ENCODE data around the gene ASCC3. TPM values are rescaled to one million over a fixed set of nuclear protein-coding genes. Genes with fewer than 3 reads are reported as not detected.

Gene ASCC3
- polyA plus RNA-seq, 1 donor, result 13.6 TPM

DNA sequence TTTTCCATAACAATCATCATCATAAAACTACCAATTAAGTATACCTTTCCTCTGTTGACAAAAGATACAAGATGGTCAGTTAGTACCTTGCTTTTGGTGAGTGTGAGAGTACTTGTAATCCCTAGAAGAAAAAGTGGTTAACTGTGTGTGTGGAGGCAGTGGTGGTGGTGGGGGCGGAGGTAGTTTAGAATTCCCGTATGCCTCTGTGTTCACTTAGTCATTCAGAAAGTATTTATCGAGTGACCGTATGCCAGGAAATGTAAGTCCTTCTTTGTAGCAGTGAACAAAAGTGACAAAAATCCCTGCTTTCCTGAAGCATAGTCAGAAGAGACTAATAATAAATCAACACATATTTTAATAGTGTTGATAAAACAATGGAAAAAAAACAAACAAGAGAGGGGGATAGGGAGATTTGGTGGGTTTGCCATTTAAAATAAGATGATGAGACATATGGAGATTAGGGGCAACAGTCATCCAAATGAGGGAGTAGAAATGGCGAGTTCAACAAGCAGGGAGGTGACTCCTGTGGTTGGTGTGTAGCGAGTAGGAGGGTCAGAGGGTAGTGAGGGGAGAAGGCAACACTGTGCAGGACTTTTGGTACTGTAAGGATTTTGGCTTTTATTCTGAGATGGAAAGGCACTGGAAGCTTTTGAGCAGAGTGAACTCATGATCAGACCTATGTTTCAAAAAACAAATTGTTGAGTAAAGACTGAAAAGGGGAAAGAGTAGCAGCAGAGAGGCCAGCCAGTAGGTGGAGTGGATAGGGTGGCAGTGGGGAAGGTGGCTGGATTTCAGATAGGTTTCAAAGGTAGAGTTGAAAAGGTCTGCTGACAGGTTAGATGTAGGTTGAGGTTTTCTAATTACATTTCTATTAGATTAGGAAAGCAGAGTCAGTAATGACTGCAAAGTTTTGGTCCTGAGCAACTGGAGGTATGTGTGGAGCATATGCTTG lies 376.1 kb downstream of the ASCC3 start:
- peak; percentile 17 for DNase-seq (ENCODE audit: low read depth)

DNA sequence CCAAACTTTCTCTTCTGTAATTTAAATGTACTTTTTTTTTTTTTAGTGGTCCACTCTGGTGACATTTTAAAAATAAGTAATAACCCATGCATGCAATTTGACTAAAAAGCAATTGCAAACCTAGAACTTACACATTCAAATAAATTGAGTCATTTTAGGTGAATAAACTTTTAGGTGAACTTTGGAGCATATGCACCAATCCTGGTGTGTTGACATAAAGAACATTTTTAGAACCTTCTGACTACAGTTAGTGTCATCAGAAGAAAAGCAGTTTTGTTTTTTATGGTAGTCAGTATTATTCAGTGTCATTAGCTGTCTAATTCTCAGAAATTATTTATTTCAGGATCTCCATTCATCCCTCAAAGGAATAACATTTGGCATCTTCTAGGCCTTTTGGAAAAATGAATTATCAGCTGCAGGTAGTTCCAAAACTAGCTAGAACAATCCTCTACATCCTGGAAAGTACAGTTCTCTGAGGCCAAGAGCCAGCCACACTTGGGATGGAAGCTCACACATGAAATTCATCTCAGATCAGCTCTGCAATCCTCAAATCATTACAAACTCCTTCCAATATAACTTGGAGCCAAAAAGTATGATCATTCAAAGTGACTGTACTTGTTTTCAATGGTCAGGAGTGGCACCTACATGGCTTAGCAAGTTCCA lies 378.0 kb downstream of the ASCC3 start:
- no peak for DNase-seq (ENCODE audit: low read depth)

DNA sequence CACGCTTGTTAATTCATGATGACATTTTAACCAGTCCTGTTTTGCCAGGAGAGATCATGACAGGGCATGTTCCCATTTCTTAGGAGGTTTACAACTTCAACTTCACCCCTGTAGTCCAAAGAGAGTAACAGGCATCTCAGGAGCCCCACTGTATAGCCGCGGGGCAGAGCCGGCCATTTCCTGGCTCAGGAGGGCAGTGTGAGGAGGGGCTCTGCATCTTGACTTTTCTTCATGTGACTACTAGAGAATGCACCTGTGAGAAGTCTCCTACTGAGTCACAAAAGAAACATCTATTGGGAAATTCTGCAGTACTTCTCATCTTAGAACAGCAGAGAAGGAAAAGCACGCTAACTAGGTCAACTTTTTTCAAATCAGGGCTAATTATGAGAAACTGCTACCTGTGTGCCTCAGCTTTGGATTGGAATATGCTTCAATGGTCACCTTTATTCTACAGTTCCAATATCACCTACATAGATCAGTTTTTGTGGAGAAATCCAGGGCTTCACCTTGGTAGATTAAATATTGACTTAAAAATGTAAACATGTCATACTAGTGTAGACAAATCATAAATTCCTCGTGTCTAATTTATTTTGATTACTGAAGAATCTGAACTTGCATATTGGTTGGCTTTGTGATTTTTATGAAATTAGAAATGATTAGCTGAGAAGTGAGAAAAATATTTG lies 387.8 kb downstream of the ASCC3 start:
- DNase-seq (ENCODE audit: low read depth), result no peak

DNA sequence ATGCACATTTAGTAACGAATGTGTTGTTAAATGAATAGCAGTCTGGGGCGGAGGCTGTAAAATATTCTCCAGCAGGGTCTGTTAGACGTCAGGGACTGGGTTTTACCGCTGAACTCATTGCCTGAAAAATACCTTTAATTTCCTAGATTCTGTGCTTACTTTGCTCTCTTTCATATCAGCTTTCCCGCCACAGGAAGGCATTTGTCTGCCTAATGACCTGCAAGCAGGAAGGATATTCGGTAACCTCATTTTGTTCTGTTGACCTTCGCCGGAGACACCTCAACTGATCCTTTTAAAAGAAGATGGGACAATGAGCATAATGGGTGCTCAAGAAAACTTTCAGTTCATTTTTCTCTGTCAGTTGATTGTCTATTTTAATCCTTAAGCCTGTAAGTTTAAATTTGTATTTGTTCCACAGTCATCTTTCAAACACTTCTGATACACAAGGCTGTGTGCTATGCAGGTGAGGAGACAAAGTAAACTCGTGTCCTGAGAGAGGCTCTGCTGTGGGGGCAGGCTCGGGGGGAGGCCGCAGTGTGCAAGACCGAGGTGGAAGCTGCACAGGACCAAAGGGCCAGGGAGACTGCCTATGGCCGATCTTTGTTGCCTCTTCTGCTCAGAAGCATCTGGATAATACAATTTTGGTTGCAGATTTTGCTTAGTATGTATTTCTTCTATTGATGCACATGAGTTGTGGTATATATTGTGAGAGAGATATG lies 389.0 kb downstream of the ASCC3 start:
- no peak for DNase-seq (ENCODE audit: low read depth)

DNA sequence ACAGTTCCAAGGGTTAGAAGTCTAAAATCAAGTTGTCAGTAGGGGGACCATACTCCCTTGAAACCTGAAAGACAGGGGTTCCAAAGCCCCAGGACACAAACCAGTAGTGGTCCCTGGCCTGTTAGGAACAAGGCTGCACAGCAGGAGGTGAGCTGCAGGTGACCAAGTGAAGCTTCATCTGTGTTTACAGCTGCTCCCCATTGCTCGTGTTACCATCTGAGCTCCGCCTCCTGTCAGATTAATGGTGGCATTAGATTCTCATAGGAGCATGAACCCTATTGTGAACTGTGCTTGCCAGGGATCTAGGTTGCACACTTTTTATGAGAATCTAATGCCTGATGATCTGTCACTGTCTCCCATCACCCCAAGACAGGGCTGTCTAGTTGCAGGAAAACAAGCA lies 391.1 kb downstream of the ASCC3 start:
- no peak for DNase-seq (ENCODE audit: low read depth)

DNA sequence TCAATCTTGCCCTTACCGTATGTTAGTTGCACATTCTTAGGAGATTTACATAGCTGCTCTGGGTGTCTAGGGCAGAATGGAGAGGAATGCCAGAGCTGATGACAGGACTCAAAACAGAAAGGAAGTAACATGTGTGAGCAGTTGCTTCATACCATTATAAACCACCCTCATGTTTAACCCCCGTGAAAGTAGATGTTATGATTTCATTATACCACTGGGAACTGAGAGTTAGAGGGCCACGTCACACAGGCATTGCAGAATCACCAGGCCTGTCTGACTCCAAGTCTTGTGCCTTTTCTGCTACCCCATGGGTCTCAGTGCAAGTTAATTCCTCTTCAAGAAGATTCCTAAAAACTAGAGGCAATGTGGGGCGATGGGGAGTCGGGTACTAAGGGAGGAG lies 392.9 kb downstream of the ASCC3 start:
- no peak for DNase-seq (ENCODE audit: low read depth)

DNA sequence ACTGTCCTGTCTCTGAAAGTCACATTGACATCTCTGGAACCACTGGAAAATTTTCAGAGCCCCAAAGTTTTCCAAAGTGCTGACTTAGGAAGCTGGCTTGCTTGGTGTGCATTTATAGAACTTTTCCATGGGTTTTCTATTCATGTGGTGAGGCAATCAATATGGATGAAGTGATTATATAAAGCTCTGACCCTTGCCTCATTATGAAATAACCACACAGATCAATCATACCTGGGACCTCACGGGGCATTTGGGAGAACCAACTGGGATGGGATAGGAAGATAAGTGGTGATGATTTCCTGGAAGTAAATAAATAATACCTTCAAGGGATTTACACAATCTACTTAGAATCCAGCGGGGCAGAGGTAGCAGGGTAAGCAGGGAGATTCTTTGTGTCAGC lies 393.5 kb downstream of the ASCC3 start:
- no peak for DNase-seq (ENCODE audit: low read depth)

DNA sequence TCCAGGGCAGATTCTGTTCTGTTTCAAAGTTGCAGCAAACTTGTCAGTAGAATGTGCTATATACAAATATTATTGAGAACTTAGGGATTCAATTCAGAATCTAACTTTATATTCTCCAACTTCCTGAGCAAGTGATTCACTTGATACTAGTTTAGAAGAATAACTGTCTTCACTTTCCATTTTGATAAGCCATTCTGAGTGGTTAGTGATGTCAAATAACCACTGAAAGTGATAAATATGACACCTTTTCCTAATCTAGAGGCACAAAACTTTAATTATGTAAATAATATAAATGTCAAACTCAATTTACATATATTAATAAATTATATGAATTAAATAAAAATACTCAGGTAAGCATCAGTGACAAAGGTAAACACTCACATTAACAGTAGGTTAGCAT lies 395.9 kb downstream of the ASCC3 start:
- no peak for DNase-seq (ENCODE audit: low read depth)

DNA sequence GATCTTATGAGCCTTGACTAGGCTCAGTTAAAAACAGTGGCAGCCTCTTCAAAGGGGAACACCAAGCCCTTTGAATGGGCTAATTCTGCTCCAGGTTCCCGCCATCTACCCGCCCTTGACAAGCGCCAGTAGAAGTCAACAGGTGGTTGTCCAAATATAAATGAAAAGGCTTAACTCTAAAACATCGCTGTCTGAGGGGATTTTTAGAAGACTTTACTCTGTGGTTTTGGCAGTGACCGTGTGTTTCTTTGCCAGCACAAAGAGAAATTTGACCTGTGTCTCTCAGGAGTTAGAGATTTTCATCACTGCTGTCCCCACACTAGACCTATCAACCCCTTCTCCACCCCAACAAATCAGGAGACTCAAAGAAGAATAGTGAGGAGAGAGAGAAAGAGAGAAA lies 396.7 kb downstream of the ASCC3 start:
- no peak for DNase-seq (ENCODE audit: low read depth)

DNA sequence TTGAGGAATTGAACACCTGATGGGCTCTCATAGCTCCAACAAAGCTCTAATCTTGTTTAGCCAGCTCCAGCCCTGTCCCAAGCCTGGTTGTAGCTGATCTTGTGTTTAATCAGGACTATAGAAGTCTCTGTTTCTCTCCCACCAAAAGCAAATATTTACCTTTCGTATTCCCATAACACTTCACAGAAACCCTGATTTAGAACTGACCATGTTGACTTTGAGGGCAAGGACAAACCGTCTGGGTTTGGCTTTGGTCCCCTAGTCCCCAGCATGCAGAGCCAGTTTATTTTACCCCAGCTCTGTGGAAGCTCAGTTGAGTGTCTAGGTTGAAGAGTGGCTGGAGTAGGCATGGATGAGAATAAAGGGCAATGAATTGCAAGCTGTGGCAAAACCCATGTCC lies 398.4 kb downstream of the ASCC3 start:
- no peak for DNase-seq (ENCODE audit: low read depth)

DNA sequence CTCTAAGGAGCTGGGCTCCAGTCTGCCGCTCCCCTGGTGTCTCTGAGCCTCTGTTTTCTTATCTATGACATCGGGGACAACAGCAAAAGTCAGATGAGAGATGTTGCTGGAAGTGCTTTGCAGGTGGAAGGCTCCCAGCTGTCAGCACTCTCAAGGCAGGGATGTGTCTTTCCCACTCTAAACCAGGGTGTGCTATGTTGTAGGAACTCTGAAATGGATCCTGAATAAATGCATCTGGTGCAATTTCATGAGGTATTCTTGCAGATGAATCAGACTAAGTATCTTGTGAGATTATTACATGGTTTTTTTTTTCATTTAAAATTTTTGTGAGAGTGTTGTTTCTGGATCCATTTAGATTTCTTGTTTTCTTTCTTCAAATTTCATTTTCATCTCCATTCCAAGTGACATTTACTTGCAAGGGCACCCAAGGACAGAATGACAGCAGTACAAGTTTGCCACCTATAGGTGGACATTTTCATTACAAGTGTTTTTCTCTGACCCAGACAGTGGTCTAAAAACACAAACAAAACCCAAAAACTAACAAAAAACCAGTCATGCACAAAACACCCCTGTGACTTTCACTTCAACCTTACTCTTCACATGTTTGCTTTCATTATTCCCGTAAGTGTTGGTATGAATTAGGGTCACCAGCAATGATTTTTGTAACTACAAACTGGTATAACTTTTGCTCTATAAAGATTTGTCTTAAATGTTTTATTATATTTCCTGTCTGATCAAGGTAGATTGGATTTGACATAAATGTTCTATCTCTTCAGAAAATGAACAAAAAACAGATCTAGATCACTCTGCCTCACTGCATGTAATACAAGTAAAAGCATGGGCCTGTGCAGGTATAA lies 401.7 kb downstream of the ASCC3 start:
- no peak for DNase-seq (ENCODE audit: low read depth)

DNA sequence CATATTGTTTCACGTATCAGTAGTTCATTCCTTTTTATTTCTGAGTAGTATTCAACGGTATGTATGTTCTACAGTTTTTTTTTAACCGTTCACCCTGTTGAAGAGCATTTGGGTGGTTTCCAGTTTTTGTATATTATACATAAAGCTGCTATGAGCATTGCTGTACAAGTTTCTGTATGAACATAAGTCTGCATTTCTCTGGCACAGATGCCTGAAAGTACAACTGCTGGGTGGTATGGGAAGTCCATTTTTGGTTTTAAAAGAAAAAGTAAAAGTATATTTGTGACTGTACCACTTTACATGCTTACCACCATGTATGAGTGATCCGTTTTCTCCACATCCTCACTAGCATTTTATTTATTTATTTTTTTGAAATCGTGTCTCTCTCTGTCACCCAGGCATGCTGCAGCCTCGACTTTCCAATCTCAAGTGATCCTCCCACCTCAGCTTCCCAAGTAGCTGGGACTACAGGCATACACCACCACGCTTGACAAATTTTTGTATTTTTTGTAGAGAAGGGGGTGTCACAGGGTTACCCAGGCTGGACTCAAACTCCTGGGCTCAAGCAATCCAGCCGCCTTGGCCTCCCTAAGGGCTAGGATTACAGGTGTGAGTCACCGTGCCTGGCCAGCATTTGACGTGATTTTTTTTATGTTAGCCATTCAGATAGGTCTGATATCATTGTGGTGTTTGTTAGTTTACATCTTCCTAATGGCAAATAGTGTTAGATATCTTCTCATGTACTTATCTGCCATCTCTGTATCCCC lies 405.4 kb downstream of the ASCC3 start:
- DNase-seq (ENCODE audit: low read depth), result no peak

DNA sequence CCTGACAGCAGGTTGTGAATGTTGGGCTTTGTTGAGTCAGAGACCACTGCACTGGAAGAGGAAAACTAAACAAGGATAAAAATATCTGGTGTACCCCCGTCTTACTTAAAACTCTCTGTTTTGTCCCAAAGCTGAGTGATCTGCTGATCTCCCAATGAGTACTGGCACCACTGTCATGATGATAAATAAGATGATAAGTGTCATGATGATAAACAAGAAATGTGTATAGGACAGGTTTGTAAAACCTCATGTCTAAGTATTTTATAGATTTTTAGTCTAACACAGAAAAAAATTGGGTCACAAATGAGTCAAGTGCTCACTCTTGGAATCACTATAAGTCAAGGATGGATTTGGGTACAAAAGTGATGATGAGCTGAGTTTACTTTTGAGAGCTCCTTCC lies 407.9 kb downstream of the ASCC3 start:
- DNase-seq (ENCODE audit: low read depth), result no peak

DNA sequence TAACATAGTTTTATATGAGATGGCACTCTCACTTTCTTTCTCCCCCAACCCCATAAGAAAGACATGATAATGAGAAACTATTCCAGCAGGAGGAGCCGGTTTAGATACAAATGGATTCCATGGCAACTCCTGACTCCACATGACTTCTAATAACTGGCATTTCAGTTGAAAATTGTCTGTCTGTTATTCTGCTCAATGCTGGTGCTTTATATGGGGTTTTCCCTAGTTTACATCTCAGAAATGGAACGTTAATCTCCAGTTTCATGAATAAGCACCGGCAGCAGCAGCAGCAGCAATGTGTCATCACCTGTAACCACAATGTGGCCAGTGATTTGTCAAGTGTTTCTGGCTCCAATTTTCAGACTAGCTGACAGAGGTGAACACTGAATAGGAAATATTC lies 408.5 kb downstream of the ASCC3 start:
- no peak for DNase-seq (ENCODE audit: low read depth)

DNA sequence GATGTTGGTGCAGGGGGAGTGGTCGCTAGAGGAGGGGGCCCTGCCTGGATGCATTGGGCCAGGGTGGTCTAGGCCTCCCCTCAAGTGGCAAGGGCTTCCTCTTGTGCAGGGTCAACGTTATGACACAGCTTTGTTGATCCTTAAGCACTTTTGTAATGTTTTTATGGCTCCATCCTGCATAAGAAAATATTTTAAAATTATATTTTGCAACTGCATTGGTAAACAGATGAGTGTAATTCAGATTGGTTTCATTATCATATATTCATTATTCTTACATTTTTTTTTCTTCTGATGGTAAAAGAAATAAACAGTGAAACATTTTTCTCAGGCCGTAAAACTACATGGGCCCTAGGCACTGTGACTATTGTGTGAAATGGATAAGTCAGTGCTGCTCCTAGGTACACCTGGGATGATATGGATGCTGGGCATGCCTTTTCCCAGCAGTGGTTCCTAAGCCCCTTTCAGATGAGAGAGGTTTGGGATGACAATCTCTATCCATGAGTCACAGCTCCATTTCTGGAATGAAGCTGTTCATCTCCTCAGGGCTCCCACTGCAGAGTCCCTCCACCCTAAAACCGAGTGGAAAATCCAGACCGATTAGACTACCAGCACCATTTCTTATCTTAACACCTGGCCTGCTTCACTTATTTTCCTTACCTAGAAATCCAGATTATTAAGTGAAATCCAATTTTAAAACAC lies 410.6 kb downstream of the ASCC3 start:
- no peak for DNase-seq (ENCODE audit: low read depth)

DNA sequence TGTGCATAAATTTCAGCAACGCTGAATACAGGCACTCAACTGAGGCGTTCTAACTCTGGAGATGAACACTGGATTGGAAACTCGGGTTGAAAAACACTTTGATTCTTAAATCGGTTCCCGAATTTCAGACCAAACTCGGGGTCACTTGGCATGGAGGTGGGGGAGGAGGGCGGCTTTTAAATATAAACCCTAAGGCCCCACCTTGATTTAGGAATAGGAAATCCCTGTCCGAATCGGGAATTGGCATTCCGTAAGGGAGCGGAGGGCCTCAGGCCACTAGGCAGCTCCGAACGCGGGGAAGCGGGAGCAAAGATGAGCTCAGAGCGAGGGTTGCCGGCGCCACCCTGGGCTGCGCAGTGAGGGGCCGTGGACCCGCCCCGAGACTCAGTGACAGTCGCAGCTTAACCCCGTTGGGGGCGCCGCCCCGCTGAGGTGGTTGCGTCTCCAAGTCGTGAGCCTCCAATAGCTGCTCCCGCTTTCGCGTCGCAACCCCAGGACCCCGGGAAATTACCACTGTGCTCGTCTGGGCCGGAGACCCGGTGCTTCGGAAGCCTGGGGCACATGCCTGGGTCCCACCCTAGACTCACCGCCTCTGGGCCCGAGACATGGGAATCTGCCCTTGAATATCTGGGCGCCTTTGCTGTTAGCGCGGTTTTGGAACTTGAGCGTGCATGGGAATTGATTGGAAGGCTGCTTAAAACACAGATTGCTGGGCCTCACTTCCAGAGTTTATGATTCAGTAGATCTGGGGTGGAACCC lies 411.8 kb downstream of the ASCC3 start:
- DNase-seq (ENCODE audit: low read depth), result no peak

DNA sequence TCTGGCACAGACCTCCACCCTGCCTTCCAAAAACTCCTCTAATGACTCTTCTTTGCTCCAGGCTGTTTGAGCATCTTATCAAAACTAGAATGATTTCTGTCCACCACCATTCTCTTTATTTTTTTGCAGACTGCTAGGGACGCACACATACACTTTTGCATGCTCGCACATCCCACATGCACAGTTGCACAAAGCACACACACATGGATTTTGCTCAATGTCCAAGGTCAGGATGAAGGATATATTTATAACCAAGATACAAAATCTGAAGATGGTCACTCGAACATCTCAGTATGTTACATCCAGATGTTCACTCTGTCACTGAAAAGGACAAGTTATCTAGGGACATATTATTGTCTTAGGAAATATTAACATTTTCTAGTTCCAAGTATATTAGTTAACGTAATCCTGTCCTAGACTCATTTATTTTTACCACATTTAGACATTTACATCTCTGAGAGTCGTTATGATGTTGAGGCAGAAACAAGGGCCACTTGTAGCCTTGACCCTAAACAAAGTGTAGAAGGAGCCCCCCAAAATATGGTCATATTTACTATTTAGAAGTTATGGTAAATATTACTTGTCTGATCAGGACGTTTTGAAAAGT lies 413.0 kb downstream of the ASCC3 start:
- no peak for DNase-seq (ENCODE audit: low read depth)
